Heart right ventricle (tissue), 16 donors: ENCODE data around the gene IL6. TPM values are rescaled to one million over a fixed set of nuclear protein-coding genes. Genes with fewer than 3 reads are reported as not detected.

ENCODE experiments used
- ATAC-seq, 8 donors: fragments of 200-7000 bp; cut with Tn5 transposase; one replicate each; pipeline ENCODE4 v1.9.1; 2020; ENCODE audit warnings: mild to moderate bottlenecking in 8 of 8, moderate library complexity in 8 of 8, moderate number of reproducible peaks in 1 of 8
- DNase-seq, 2 donors: peaks; one replicate each; pipeline ENCODE4 v3.0.0-alpha.2; 2020
- H3K27ac ChIP-seq, 10 donors: fragments of 200-600 bp; sonication (generic) in 2 of 10; one replicate each; pipeline versions ENCODE4 v1.5.0 to v1.8.0; 2020 to 2022; ENCODE audit warnings: mild to moderate bottlenecking in 3 of 10
- H3K27me3 ChIP-seq, 7 donors: fragments of 200-600 bp; one replicate each; pipeline ENCODE4 v1.8.0; 2021 to 2022; ENCODE audit warnings: mild to moderate bottlenecking in 2 of 7
- H3K36me3 ChIP-seq, 9 donors: fragments of 200-600 bp; sonication (generic) in 1 of 9; one replicate each; pipeline versions ENCODE4 v1.5.0 to v1.8.0; 2020 to 2022; ENCODE audit warnings: mild to moderate bottlenecking in 2 of 9
- H3K4me1 ChIP-seq, 9 donors: fragments of 200-600 bp; sonication (generic) in 1 of 9; one replicate each; pipeline versions ENCODE4 v1.5.0 to v1.8.0; 2020 to 2022; ENCODE audit warnings: mild to moderate bottlenecking in 4 of 9
- H3K4me3 ChIP-seq, 10 donors: fragments of 200-600 bp; sonication (generic) in 2 of 10; one replicate each; pipeline versions ENCODE4 v1.5.0 to v1.8.0; 2020 to 2022; ENCODE audit warnings: mild to moderate bottlenecking in 7 of 10, moderate library complexity in 2 of 10
- H3K9me3 ChIP-seq, 11 donors: fragments of 200-600 bp in 10 of 11; sonication (generic) in 2 of 11; one replicate each; pipeline versions ENCODE4 v1.5.0 to v1.8.0; 2013 to 2022; ENCODE audit warnings: mild to moderate bottlenecking in 2 of 11, control low read depth in 1 of 11, moderate library complexity in 1 of 11
- WGBS, 2 donors: extraction: QIAGEN DNeasy Blood & Tissue Kit; methylation state at CpG; one replicate each; pipeline ENCODE4 v1.1.7; 2013; ENCODE audit warnings: inconsistent platforms in 1 of 2; 5-methylcytosine and 5-hydroxymethylcytosine counted together
- intact Hi-C, 10 donors: fragments of 100-400 bp; cut with DNase I; formaldehyde crosslinking; loops; one replicate each; pipeline versions ENCODE4 v1.11.1 to v1.14.2; 2022
- polyA plus RNA-seq, 2 donors: library from polyadenylated mRNA; stranded (reverse); fragments of 200-250 nt; gene quantifications; one replicate each; pipeline ENCODE4 v1.2.3, GENCODE V29; 2013
- total RNA-seq, 10 donors: library from RNA; stranded (reverse); fragmentation: NEBNext Ultra II Directional in 3 of 10; extraction: Animal tissue kit (Norgen Biotek cat#: 25700) in 3 of 10; gene quantifications; one replicate each; pipeline versions ENCODE4 v1.2.1 to v1.2.4, GENCODE V29; 2021 to 2023
- TF ChIP-seq, protein P1 (sequence below), 9 donors: fragments of 200-600 bp; sonication (generic) in 2 of 9; IDR thresholded peaks; one replicate each; pipeline versions ENCODE4 v1.5.0 to v1.8.0; 2021 to 2022; ENCODE audit warnings: antibody characterized with exemption in 9 of 9, mild to moderate bottlenecking in 5 of 9, moderate library complexity in 1 of 9
- donor health status: Arrhythmogenic right ventricular cardiomyopathy.
- donor health status: ischemic (EF 13 %, LVEDD 7.1; RV severe dilation, severe dysfunction).
- donor health status: healthy with polysubstance abuse.
- donor health status: DM: no; HTN: yes; CAD: no.
- donor health status: DM: no; HTN: no; CAD: no.
- donor health status: ischemic (EF 25% LVEDD 6.9; RV normal size, moderate dysfunction).
- donor health status: ischemic (EF 25% LVEDD 5.7; RV mildly dilated, moderate dysfunction).
- donor health status: healthy.
- donor health status: DM: yes; HTN: yes; CAD: no.
- donor health status: Ischemic cardiomyopathy.
- donor health status: ischemic (EF 35%, LVEDD 5.7; RV mildly dilated, moderate dysfunction).
- donor health status: nonischemic (EF 11% LVEDD 7.7; RV severe dilation, severe dysfunction).
- donor health status: DM: yes; HTN: yes; CAD: no.
- donor health status: PGD.
- donor health status: ischemic (EF 29% LVEDD 5.4; RV normal size, mild dysfunction).
- donor health status: nonischemic (EF 23%, LVEDD 6.1; RV moderate dilation, normal function).

Gene IL6
- total and polyA plus RNA-seq, 12 donors: 0.44 to 15.5 (median 3.3) TPM

DNA sequence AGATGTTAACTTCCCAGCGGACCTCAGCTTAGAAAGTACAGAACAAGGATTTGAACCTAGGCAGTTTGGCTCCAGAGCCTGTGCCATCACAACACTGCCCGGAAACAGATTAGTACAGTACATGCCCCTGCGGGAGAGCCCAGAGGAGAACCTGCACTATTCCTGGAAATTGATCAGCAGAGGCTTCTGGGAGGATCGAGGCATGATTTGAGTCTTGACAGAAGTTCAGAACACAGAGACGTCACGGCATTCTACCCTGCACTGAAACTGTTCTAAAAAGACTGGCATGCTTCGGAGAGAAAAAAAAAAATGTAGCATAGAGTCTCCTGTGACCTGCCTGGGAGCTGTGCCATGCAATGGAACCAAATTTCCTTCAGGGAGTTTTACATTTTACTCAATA, 9.2 kb upstream of the IL6 start:
- H3K9me3 ChIP-seq: no peaks in the 10 kb centered on the region
- peak overlapping the region in 7 of 10 donors; percentile 40 to 78 (median 58) for H3K27ac ChIP-seq
- H3K36me3 ChIP-seq: no peaks in the 10 kb centered on the region
- DNase-seq (no peak), ATAC-seq (peak in 7 of 8 donors; percentile 13 to 81 (median 45))
- H3K4me3 ChIP-seq: no peak overlapping the region
- intact Hi-C loops: loop anchor here in 1 of 10 donors (5.0 kb wide), 1 partner anchor 130 kb away; no protein-coding TSS in a partner anchor
- TF ChIP-seq, protein P1, sequence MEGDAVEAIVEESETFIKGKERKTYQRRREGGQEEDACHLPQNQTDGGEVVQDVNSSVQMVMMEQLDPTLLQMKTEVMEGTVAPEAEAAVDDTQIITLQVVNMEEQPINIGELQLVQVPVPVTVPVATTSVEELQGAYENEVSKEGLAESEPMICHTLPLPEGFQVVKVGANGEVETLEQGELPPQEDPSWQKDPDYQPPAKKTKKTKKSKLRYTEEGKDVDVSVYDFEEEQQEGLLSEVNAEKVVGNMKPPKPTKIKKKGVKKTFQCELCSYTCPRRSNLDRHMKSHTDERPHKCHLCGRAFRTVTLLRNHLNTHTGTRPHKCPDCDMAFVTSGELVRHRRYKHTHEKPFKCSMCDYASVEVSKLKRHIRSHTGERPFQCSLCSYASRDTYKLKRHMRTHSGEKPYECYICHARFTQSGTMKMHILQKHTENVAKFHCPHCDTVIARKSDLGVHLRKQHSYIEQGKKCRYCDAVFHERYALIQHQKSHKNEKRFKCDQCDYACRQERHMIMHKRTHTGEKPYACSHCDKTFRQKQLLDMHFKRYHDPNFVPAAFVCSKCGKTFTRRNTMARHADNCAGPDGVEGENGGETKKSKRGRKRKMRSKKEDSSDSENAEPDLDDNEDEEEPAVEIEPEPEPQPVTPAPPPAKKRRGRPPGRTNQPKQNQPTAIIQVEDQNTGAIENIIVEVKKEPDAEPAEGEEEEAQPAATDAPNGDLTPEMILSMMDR (IDR thresholded peaks at IDR 0.05): no peak
- no peaks in the 10 kb centered on the region for H3K27me3 ChIP-seq
- H3K4me1 ChIP-seq: peaks cover 0 to 46% (median 20%) of the 10 kb centered on the region in 9 donors
- WGBS, 2 donors: 43 to 55% methylated on average over 7 of the region's 7 CpGs

DNA sequence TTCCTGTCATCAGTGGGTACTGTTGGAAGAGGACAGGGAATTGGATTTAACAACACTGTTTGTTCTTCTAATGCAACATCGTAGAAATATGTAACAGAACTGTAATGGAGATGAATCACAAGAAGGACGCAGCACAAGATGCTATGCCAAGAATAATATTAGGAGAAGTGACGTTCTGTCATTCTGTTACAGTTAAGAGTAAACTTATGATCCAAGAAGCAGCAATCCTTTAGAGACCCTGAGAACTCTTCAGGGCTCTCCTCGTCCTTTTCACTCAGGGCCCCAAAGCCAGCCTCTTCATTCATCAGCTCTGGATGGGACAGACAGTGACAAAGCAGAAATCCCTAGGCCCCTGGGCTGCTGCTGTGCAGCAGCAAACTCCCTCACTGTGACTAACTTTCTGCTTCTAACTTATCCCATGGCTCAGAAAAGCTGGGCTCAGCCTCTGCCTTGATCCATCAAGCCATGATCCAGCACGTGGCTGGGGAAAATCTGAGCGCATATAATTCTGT, 8.7 kb upstream of the IL6 start:
- Histone ChIP-seq H3K36me3 (no peaks in the 10 kb centered on the region), H3K9me3 (no peaks in the 10 kb centered on the region), H3K27ac (peak overlapping the region in 8 of 10 donors; percentile 4 to 78 (median 56)), H3K4me1 (peaks cover 0 to 51% (median 24%) of the 10 kb centered on the region in 9 donors), H3K27me3 (no peaks in the 10 kb centered on the region), H3K4me3 (no peak overlapping the region)
- no peak for DNase-seq
- peak; percentile 39 to 77 (median 56) for ATAC-seq
- TF ChIP-seq, protein P1 (IDR thresholded peaks at IDR 0.05): no peak
- 53 to 67% methylated on average over 6 of the region's 6 CpGs for WGBS, 2 donors
- intact Hi-C loops: loop anchor here in 1 of 10 donors (5.0 kb wide), 1 partner anchor 131 kb away; no protein-coding TSS in a partner anchor

DNA sequence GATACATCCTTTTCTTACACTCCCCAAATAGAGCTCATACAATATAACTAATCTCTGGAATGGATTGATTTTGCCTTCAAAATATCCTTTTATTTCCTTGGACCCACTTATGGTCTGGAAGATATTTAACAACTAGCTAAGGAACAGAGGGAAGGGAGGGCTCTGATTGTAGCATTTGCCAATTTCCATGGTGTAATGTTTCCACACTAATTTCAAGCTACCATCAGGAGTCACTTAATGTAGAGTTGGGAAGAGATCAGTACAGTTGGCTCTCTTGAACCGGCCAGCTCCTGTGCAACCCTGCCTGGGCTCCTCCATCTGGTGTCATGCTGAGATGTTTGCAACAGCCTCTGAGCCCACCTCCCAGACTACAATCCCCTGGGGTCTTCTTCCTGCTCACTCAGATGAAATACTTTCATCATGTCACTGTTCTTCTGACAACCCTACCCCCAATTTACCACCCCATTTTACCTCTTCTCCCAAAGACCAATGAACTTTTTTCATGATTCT, 8.0 kb upstream of the IL6 start:
- ATAC-seq: no peak
- intact Hi-C loops: loop anchor here in 1 of 10 donors (5.0 kb wide), 1 partner anchor 132 kb away; no protein-coding TSS in a partner anchor
- Histone ChIP-seq H3K4me3 (no peak overlapping the region), H3K4me1 (peaks cover 0 to 58% (median 32%) of the 10 kb centered on the region in 9 donors), H3K36me3 (no peaks in the 10 kb centered on the region), H3K9me3 (no peaks in the 10 kb centered on the region), H3K27ac (peak overlapping the region in 7 of 10 donors; percentile 47 to 78 (median 58)), H3K27me3 (no peaks in the 10 kb centered on the region)
- TF ChIP-seq, protein P1 (IDR thresholded peaks at IDR 0.05): no peak
- 42 to 65% methylated on average over 1 of the region's 1 CpG for WGBS, 2 donors
- DNase-seq: no peak

DNA sequence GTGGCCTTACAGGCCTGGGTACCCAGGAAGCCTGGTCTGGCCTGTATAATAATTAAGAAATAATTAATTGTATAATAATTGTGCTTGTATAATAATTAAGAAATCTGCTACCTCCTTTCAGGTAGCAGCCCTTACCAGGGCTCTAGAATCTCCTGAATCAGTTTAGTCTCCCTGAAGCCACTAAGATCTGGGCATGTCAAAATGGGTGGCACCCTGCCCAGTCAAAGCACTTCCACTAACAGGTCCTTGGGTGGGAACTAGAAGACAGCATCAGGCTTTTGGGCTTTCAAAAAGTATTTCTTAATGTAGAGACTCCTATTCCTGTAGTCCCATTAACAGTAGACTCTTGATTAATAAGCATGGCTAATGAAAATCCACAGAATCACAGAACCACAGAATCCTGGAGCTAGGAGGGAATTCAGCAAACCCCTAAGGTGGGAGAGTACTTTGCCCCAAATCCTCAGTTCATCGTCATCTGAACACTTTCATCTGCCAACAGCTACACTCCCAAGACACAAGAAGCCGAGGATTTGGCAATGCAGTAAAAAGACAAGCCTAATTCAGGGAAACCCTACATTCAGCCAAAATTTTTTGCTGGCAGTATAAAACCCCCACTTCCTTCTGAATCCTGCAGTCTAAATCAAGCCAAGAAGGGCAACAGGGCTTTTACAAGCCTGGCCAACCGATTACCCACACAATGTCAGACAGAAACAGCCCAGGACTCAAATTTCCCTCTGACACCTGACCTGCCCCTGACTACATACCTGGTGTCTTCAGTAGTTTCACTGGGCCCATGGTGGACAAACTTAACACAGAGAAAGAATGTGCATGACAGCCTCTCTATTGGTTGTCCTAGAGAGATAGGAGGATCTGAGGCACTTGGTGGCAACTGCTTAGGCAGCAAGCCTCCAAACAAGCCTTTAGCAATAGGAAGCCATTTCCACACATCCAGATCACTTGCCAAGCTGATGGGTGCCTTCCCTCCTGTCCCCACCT, 5.9 kb upstream of the IL6 start:
- TF ChIP-seq, protein P1 (IDR thresholded peaks at IDR 0.05): no peak
- peak in 1 of 8 donors; percentile 2 for ATAC-seq
- no peak for DNase-seq
- no peaks in the 10 kb centered on the region for H3K36me3 ChIP-seq
- intact Hi-C loops: loop anchor here in 2 of 10 donors (10.0 kb wide), 2 partner anchors 66 to 344 kb away; no protein-coding TSS in a partner anchor
- H3K27me3 ChIP-seq: no peaks in the 10 kb centered on the region
- H3K27ac ChIP-seq: peak overlapping the region in 1 of 10 donors; percentile 88
- no peaks in the 10 kb centered on the region for H3K9me3 ChIP-seq
- H3K4me1 ChIP-seq: peaks cover 0 to 79% (median 43%) of the 10 kb centered on the region in 9 donors
- H3K4me3 ChIP-seq: no peak overlapping the region
- WGBS, 2 donors: 53 to 67% methylated on average over 3 of the region's 3 CpGs
